NCI-H1436 treated with DMSO at 0.1 percent for 48 hours (cell line): ENCODE results near the gene NBAS.
"Not testable (repeated sequence)": the region's sequence is repeated elsewhere in the genome, so short reads cannot be mapped to it uniquely, and the experiment has no call there.

Experiments
- DNase-seq: peaks from one replicate; lab custom pipeline; 2025; lab: John Stamatoyannopoulos, UW

Gene NBAS

GRCh38 chr2:15260835-15261234 lies 300.3 kb downstream of the NBAS start:
- no peak for DNase-seq

GRCh38 chr2:15260196-15260595 lies 300.9 kb downstream of the NBAS start:
- no peak for DNase-seq

GRCh38 chr2:15259356-15259756 lies 301.8 kb downstream of the NBAS start:
- DNase-seq = no peak

GRCh38 chr2:15258385-15258784 lies 302.7 kb downstream of the NBAS start:
- DNase-seq = not testable (repeated sequence)

GRCh38 chr2:15253835-15254286 lies 307.3 kb downstream of the NBAS start:
- DNase-seq = no peak

GRCh38 chr2:15253247-15253646 lies 307.9 kb downstream of the NBAS start:
- DNase-seq = no peak

GRCh38 chr2:15251753-15252152 lies 309.4 kb downstream of the NBAS start:
- no peak for DNase-seq

- DNase-seq = not testable (repeated sequence)
These were observed 310.2 kb downstream of the NBAS start for GRCh38 chr2:15250946-15251345.

- DNase-seq = no peak
These were observed 314.3 kb downstream of the NBAS start for GRCh38 chr2:15246870-15247269.

- DNase-seq = peak; percentile 7
These were observed 317.4 kb downstream of the NBAS start for GRCh38 chr2:15243762-15244161.

GRCh38 chr2:15242936-15243461 lies 318.1 kb downstream of the NBAS start:
- no peak for DNase-seq

- DNase-seq = no peak
These were observed 319.2 kb downstream of the NBAS start for GRCh38 chr2:15241929-15242328.

- no peak for DNase-seq
These were observed 319.9 kb downstream of the NBAS start for GRCh38 chr2:15241201-15241600.

GRCh38 chr2:15238028-15238427 lies 323.1 kb downstream of the NBAS start:
- no peak for DNase-seq

GRCh38 chr2:15230599-15231192 lies 330.4 kb downstream of the NBAS start:
- DNase-seq = no peak

GRCh38 chr2:15226661-15227060 lies 334.5 kb downstream of the NBAS start:
- no peak for DNase-seq

- no peak for DNase-seq
These were observed 336.0 kb downstream of the NBAS start for GRCh38 chr2:15225131-15225530.

- DNase-seq = no peak
These were observed 336.5 kb downstream of the NBAS start for GRCh38 chr2:15224641-15225040.

- DNase-seq = no peak
These were observed 337.2 kb downstream of the NBAS start for GRCh38 chr2:15223887-15224286.

GRCh38 chr2:15222856-15223255 lies 338.3 kb downstream of the NBAS start:
- no peak for DNase-seq

GRCh38 chr2:15220603-15221002 lies 340.5 kb downstream of the NBAS start:
- DNase-seq = no peak

- DNase-seq = no peak
These were observed 342.6 kb downstream of the NBAS start for GRCh38 chr2:15218423-15219086.

GRCh38 chr2:15212249-15212648 lies 348.9 kb downstream of the NBAS start:
- no peak for DNase-seq

- DNase-seq = not testable (repeated sequence)
These were observed 350.6 kb downstream of the NBAS start for GRCh38 chr2:15210542-15210941.
